PC-9 (cell line): ENCODE data around the gene CALR3.

Source experiments
- EZH2 ChIP-seq: fragments of 200-600 bp; sonication (generic); IDR thresholded peaks from 2 replicates; pipeline ENCODE4 v1.8.0; 2017; ENCODE audit warnings: antibody characterized with exemption, low read depth
- TF ChIP-seq, protein P1 (sequence below): fragments of 200-600 bp; sonication (generic); conservative IDR thresholded peaks from 2 replicates; pipeline ENCODE4 v1.6.1; 2017; ENCODE audit warnings: mixed run types, antibody characterized with exemption, mild to moderate bottlenecking, moderate library complexity

DNA sequence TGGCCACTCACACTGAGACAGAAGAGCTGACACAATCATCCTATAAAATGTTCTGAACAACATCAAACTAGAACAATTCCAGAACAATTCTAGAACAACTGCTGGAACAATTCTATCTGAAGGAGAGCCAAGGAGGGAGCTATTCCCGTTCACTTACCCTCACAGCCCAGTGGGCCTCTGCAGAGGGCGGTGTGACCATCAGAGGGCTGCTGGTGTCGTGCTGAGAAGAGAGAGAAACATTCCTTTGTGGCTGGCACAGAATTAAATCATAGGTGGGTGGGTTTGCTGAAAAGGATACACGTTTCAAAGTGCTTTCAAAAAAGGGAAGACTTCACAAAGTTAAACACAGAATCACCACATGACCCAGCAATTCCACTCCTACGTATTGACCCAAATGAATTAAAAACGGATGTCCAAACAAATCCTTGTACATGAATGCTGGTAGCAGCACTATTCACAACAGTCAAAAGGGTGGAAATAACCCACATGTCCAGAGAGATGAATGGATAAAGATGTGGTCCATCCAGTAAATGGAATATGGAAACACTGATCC lies 59.1 kb downstream of the CALR3 start:
- TF ChIP-seq, protein P1, sequence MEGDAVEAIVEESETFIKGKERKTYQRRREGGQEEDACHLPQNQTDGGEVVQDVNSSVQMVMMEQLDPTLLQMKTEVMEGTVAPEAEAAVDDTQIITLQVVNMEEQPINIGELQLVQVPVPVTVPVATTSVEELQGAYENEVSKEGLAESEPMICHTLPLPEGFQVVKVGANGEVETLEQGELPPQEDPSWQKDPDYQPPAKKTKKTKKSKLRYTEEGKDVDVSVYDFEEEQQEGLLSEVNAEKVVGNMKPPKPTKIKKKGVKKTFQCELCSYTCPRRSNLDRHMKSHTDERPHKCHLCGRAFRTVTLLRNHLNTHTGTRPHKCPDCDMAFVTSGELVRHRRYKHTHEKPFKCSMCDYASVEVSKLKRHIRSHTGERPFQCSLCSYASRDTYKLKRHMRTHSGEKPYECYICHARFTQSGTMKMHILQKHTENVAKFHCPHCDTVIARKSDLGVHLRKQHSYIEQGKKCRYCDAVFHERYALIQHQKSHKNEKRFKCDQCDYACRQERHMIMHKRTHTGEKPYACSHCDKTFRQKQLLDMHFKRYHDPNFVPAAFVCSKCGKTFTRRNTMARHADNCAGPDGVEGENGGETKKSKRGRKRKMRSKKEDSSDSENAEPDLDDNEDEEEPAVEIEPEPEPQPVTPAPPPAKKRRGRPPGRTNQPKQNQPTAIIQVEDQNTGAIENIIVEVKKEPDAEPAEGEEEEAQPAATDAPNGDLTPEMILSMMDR, result no peak
- no peak for TF ChIP-seq EZH2
